Activated naive CD8-positive, alpha-beta T cell treated with anti-CD3 and anti-CD28 coated beads for 36 hours (primary cell): ENCODE measurements around the gene PRR5L. TPM values are rescaled to one million over a fixed set of nuclear protein-coding genes. Genes with fewer than 3 reads are reported as not detected.

ENCODE experiments used
- DNase-seq: peaks from one replicate; pipeline ENCODE4 v3.0.0; 2021
- H3K27ac Mint-ChIP-seq: one replicate; pipeline ENCODE4 v1.8.0; 2022; ENCODE audit warnings: mild to moderate bottlenecking, moderate library complexity, mixed read lengths
- H3K27me3 Mint-ChIP-seq: one replicate; pipeline ENCODE4 v1.8.0; 2022; ENCODE audit warnings: mild to moderate bottlenecking, mixed read lengths
- H3K36me3 Mint-ChIP-seq: one replicate; pipeline ENCODE4 v1.8.0; 2021; ENCODE audit warnings: mild to moderate bottlenecking, mixed read lengths
- H3K4me1 Mint-ChIP-seq: one replicate; pipeline ENCODE4 v1.8.0; 2021; ENCODE audit warnings: mixed read lengths
- H3K4me3 Mint-ChIP-seq: one replicate; pipeline ENCODE4 v1.8.0; 2022; ENCODE audit warnings: mild to moderate bottlenecking, moderate library complexity, mixed read lengths
- H3K9me3 Mint-ChIP-seq: one replicate; pipeline ENCODE4 v1.8.0; 2022; ENCODE audit warnings: mixed read lengths
- total RNA-seq, 2 experiments: library from RNA; stranded (reverse); gene quantifications; one replicate each; pipeline ENCODE4 v1.2.3, GENCODE V29; 2021

PRR5L gene, protein sequence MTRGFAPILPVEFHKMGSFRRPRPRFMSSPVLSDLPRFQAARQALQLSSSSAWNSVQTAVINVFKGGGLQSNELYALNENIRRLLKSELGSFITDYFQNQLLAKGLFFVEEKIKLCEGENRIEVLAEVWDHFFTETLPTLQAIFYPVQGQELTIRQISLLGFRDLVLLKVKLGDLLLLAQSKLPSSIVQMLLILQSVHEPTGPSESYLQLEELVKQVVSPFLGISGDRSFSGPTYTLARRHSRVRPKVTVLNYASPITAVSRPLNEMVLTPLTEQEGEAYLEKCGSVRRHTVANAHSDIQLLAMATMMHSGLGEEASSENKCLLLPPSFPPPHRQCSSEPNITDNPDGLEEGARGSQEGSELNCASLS
- 1 to 10 TPM; 6.0 to 6.9 TPM for total RNA-seq

DNA sequence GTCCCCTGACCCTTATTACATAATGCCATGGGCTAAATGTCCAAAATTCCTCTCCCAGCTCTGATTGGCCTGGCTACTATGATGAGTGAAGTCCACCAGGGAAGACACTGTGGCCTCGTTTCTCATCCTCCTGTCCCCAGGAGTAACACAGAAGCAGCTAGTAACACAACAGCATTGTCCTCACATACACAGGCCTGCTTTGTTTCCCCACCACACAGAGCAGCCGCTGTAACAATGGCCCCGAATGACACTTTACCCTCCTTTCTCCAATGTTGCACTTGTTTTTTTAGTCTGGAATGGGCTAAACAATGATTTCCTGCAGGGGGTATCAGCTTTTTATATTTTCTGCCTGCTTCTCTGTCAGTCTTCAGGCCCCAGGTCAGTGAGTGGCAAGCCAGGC is at the start of gene PRR5L:
TSS of gene PRR5L (plus strand) at position 363 of the 400 bp plus-strand sequence. CDS start 104,834 bp downstream, outside the sequence.
- Mint-ChIP-seq H3K4me1 (peaks cover 3% of the 10 kb centered on the region), H3K27me3 (peaks cover 6% of the 10 kb centered on the region), H3K4me3 (no peak within 1 kb of the TSS), H3K36me3 (no peaks in the 10 kb centered on the region), H3K9me3 (no peaks in the 10 kb centered on the region), H3K27ac (no peak within 1 kb of the TSS)
- no peak for DNase-seq

DNA sequence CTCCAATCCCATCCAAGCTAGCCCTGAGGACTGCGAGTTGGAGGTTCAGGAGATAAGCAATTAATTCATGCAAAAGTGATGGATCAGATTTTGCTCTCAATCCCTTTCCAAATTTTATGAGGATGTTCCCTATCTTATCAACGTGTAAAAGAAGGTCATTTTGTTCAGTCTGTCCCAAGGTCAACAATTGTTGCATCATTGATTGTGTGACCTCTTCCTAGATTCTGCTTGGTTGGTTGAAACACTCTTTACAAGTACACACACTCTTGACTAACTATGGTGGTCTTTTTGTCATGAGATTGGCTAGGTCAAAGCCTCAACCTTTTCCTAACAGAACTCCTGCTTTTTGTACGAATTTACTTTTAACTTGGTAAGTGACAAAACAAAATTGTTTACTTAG is 48.6 kb upstream of the PRR5L start:
- no peak for DNase-seq
- Mint-ChIP-seq H3K4me1 (peaks cover 6% of the 10 kb centered on the region), H3K27ac (no peak overlapping the region), H3K9me3 (no peaks in the 10 kb centered on the region), H3K36me3 (no peaks in the 10 kb centered on the region), H3K4me3 (no peak overlapping the region), H3K27me3 (peaks cover 51% of the 10 kb centered on the region)

DNA sequence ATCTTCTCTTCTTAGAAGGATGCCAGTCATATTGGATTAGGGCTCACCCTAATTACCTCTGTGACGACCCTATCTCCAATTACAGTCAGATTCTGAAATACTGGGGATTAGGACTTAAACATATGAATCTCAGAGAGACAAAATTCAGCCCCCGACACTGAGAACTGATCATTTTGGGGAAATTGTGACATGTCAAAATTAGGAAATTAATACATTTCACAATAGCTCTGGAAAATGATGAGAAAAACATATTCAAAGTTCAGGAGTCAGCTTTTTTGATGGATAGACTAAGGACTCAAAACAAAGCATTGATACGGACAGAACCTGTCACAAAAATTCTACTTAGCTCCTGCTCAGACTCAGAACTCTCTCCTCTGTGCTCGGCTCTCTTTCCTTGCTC is 47.7 kb upstream of the PRR5L start:
- Mint-ChIP-seq H3K27ac (no peak overlapping the region), H3K9me3 (no peaks in the 10 kb centered on the region), H3K36me3 (no peaks in the 10 kb centered on the region), H3K4me1 (peaks cover 6% of the 10 kb centered on the region), H3K27me3 (peaks cover 51% of the 10 kb centered on the region), H3K4me3 (no peak overlapping the region)
- DNase-seq, result no peak

DNA sequence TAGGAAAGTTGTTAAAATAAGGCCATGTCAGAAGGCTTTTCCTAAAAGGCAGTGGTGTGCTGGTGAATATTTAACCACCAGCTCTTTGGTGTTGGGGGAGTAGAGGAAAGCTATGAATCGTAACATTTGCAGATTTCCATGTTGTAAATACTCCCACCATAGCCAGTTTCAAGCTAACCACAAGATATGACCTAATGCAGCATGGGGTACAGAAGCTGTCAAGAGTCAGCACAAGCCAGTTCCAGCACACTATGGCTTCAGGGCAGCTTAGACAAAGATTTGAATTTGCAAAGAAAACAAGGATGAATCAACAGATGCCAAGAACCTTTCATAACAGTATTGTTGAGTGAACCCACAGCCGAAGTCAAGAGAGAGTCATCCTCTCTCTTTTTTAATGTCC is 46.8 kb upstream of the PRR5L start:
- Mint-ChIP-seq H3K4me1 (peaks cover 6% of the 10 kb centered on the region), H3K27me3 (peaks cover 51% of the 10 kb centered on the region), H3K36me3 (no peaks in the 10 kb centered on the region), H3K27ac (no peak overlapping the region), H3K4me3 (no peak overlapping the region), H3K9me3 (no peaks in the 10 kb centered on the region)
- no peak for DNase-seq

DNA sequence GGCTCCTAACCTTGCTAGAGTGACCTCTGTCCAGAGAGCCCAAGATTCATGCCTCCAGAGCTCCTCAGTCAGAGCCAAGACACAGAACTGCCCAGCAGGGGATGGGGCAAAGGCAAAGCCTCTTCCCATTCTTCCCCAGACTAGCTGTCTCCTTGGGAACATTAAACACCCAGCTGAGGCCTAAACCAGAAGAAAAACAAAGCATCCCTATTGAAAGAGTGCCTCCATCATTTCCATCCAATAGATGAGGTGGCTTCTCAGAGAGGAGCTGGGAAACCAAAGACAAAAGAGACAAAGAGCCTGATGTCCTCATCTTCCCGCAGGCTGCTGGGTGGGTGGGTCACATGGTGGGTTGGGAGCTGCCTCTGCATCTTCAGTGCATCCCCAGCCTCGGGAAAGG is 44.3 kb upstream of the PRR5L start:
- Mint-ChIP-seq H3K27ac (no peak overlapping the region), H3K9me3 (no peaks in the 10 kb centered on the region), H3K36me3 (no peaks in the 10 kb centered on the region), H3K27me3 (peaks cover 37% of the 10 kb centered on the region), H3K4me3 (no peak overlapping the region), H3K4me1 (peaks cover 6% of the 10 kb centered on the region)
- DNase-seq, result no peak

DNA sequence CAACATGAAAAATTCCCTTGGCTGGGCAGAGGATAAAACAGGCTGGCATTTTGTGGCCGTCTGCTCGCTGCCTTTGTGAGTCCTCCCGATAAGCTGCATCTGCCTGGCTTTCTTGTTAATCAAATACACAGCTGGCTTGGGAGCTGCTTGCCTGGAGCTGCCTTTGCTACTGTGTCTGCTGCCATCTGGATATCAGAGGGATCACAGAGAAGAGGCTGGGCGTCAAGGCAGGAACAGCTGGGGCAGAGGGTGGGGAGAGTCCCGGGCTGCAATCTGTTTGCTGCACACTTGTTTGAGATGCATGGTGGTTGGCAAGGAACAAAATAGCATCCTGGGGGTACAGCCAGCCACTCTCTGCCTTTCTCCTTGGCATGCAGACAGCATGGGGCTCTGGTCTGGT is 42.9 kb upstream of the PRR5L start:
- no peak for DNase-seq
- Mint-ChIP-seq H3K9me3 (no peaks in the 10 kb centered on the region), H3K4me1 (peaks cover 6% of the 10 kb centered on the region), H3K36me3 (no peaks in the 10 kb centered on the region), H3K27me3 (peaks cover 33% of the 10 kb centered on the region), H3K4me3 (no peak overlapping the region), H3K27ac (no peak overlapping the region)

DNA sequence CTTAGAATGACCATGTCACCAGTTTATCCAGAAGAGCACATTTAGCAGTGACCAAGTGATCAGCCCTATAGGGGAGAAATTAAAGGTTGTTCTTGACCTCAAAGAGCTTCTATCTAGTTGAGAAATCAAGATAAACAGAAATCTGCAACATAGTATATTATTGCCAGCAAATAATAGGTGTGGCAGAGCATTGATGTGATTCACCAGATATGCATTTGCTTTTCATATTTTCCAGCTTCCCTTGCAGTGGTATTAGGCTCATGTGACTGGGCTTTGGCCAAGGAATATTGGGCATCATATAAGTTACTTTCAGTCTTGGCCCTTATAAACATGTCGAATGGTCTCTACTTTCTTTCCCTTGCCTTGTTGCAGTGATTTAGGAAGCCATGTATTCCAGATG is 41.4 kb upstream of the PRR5L start:
- no peak overlapping the region for H3K27ac Mint-ChIP-seq
- H3K4me3 Mint-ChIP-seq, result no peak overlapping the region
- peaks cover 28% of the 10 kb centered on the region for H3K27me3 Mint-ChIP-seq
- no peaks in the 10 kb centered on the region for H3K4me1 Mint-ChIP-seq
- DNase-seq, result no peak
- no peaks in the 10 kb centered on the region for H3K9me3 Mint-ChIP-seq
- H3K36me3 Mint-ChIP-seq, result no peaks in the 10 kb centered on the region

DNA sequence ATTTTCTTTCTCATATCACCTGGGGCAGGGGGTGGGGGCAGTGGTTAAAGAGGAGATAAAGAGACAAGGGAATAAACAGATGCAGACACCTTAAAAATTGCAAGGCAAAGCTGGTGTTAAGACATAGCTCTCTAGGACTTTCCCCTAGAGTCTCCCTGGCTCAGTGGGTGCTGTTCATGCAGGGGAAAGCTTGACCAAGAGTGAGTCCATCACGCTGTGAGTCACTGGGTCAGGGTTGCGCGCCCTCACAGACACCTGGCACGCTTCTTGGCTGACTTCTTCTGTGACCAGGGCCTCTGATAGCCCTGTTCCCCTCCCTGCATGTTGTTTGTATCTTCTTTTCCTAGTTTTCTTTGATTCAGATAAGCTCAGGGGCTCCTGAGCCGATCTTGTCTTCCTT is 38.7 kb upstream of the PRR5L start:
- Mint-ChIP-seq H3K27me3 (peaks cover 25% of the 10 kb centered on the region), H3K9me3 (no peaks in the 10 kb centered on the region), H3K27ac (no peak overlapping the region), H3K4me1 (no peaks in the 10 kb centered on the region), H3K4me3 (no peak overlapping the region), H3K36me3 (no peaks in the 10 kb centered on the region)
- no peak for DNase-seq

DNA sequence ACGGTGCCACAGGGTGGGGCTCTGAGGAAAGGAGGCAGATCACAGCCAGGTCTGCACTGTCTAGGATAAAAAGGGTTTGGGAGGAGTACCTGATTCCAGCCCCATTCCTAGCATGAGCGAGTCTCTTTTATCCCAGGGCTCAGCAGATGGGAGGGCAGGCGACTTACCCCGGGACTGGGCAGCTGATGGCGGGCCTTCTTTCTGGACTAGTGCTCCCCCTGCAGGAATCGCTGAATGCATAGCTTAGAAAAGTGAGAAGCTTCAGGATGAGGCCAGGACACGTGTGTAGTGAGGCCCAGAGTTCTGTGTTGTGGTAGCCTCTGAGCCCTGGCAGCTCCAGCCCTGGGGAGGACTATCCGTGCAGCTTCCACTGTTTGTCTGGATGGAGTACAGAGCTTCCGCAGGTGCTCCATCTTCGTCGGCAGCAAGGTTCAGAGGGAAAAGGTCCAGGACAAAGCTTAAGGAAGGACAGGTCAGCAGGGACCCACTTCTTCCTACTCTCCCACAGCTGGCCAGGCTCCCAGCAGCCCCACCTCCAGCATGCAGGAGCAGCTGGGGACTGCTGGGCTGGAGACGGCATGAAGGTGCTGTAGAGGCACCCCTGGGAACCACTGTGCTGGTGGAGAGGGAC is 37.2 kb upstream of the PRR5L start:
- no peak overlapping the region for H3K4me3 Mint-ChIP-seq
- no peak overlapping the region for H3K27ac Mint-ChIP-seq
- H3K36me3 Mint-ChIP-seq, result no peaks in the 10 kb centered on the region
- H3K9me3 Mint-ChIP-seq, result no peaks in the 10 kb centered on the region
- H3K4me1 Mint-ChIP-seq, result no peaks in the 10 kb centered on the region
- peaks cover 25% of the 10 kb centered on the region for H3K27me3 Mint-ChIP-seq
- DNase-seq, result peak; percentile 21

DNA sequence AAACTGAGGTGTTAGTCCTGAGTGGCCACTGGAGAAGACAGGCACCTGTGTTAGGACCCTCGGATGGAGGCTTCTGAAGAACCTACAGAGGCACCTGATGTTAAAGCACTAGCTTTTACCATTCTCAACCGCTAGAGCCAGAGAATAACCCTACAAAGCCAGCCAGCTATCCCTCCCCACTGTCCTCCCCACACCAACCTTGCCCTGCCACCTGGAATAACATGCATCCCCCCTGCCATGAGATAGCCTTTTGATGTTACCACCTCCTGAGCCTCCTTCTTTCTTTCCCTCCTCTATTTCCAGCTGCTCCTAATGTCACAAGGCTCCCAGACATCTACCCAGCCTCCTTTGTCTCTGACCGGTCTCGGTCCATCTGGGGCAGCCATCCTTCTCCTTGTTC is 35.0 kb upstream of the PRR5L start:
- Mint-ChIP-seq H3K4me3 (no peak overlapping the region), H3K36me3 (no peaks in the 10 kb centered on the region), H3K4me1 (no peaks in the 10 kb centered on the region), H3K27me3 (peaks cover 25% of the 10 kb centered on the region), H3K9me3 (no peaks in the 10 kb centered on the region), H3K27ac (no peak overlapping the region)
- no peak for DNase-seq

DNA sequence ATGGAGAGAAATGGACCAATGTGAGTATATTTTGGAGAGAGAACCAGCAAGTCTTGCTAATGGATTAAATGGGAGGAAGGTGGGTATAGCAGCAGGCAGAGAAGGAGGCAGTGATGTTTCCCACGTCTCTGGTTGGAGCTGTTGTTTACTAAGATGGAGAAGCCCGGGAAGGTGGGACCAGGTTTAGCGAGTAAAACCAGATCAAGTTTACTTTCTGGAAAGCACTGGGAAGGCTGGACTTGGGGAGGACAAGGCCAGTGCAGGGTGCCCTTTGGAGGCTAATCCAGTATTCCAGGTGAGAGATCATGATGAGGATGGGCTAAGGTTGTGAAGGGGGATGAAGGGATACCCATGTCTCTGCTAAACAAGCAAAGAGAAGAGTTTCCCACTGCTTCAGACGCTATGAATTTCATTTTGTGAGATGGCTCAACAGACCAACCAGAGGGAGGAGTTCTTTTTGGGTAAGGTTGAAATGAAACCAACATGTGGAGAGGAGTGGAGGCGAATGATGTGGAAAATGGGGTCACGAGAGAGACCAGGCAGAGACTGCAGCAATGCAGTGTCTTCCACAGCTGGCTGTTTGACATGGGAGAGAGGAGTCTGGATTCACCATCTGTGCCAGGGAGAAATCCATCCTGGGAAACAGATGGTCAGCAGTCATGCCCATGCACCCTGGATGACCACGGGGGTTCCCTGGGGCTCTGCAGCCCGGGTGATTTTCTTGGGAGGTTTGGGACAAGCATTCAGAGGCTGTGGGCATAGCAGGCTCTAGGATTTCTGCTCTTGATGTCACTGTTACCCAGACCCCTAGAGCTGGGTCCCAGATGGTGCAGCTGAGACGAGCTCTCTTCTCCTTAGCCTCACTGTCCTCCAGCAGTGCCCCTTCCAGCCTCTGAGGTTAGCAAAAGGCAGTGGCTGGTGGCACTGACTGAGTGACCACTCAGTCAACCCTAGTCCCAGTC is 31.8 kb upstream of the PRR5L start:
- Mint-ChIP-seq H3K4me1 (no peaks in the 10 kb centered on the region), H3K9me3 (no peaks in the 10 kb centered on the region), H3K36me3 (no peaks in the 10 kb centered on the region), H3K27me3 (peaks cover 7% of the 10 kb centered on the region), H3K27ac (no peak overlapping the region), H3K4me3 (no peak overlapping the region)
- DNase-seq, result no peak

DNA sequence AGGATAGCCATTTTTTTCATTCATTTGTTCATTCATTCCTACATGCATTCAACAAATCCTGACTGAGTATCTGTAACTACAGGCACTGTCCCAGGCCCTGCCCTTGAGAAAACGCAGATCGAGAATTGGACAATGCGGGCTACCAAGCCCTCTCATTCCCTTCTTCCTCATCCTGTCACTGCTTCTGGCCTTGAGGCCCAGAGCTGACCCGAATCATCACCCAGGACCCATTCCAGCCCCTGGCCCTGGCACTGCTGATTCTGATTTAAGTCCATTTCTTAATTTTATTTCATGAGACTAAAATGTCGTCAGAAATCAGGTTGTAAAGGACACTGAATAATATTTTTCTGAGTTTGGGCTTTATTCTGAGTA is 31.1 kb upstream of the PRR5L start:
- Mint-ChIP-seq H3K27me3 (peaks cover 5% of the 10 kb centered on the region), H3K27ac (no peak overlapping the region), H3K36me3 (no peaks in the 10 kb centered on the region), H3K9me3 (no peaks in the 10 kb centered on the region), H3K4me1 (no peaks in the 10 kb centered on the region), H3K4me3 (no peak overlapping the region)
- DNase-seq, result no peak

DNA sequence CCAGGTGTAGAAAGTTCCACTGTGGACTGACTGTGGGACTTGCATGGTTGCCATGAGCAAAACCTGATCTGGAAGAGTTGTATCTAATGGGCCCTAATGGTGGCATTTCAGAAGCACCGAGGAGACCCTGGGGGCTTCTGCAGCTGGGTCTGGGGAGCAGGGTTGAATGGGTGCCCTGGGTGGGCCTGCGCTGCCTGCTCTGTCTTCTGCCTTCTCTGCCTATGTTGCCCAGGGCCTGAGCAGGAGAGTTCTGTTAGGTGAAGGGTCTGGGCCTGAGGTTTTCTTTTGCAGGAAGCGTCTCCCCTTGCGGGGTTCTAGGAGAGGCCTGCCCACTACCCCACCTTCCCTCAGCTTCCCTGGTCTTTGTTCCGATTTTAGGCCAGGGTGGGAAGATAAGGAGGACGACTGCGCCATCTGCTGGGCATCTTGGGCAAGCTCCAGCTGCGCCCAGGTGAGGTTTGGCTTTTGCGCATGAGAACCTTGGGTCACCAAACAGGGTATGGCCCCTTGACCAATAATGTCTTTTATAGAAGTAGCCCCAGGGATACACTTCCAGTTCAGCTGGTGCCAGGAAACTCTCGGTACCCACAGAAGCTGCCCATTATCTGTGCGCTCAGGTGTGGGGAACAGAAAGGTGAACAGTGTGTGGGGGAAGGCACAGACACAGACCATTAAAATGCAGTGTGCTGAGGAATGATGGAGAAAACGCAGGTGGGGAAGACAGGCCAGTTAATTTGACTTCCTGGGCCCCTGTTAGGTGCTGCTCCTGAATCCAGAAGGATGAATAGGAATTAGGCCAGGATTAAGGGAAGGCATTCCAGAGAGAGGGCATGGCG is 30.1 kb upstream of the PRR5L start:
- H3K4me3 Mint-ChIP-seq, result no peak overlapping the region
- H3K36me3 Mint-ChIP-seq, result peaks cover 2% of the 10 kb centered on the region
- no peaks in the 10 kb centered on the region for H3K4me1 Mint-ChIP-seq
- no peaks in the 10 kb centered on the region for H3K27me3 Mint-ChIP-seq
- no peaks in the 10 kb centered on the region for H3K9me3 Mint-ChIP-seq
- H3K27ac Mint-ChIP-seq, result no peak overlapping the region
- peak; percentile 35 for DNase-seq

DNA sequence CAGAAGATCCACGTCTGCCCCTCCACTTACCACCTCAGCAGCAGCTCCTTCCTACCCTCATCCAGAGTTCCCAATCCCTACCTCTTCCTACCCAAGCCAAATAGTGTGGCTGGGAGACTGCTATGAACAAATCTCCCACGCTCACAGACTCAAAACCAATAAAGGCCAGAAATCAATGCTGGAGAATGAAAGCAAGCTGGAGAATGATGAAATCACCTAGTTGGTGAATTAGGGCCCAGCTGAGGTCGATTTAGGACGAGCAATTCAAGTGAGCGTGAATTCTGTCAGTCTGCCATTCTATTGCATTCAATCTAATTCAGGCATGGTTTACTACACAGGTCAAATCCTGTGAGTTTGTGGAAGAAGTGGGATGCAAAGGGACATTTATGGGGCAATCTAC is 29.3 kb upstream of the PRR5L start:
- no peaks in the 10 kb centered on the region for H3K9me3 Mint-ChIP-seq
- no peak overlapping the region for H3K4me3 Mint-ChIP-seq
- H3K4me1 Mint-ChIP-seq, result no peaks in the 10 kb centered on the region
- DNase-seq, result no peak
- peaks cover 10% of the 10 kb centered on the region for H3K36me3 Mint-ChIP-seq
- H3K27ac Mint-ChIP-seq, result no peak overlapping the region
- H3K27me3 Mint-ChIP-seq, result no peaks in the 10 kb centered on the region
